Loucy (cell line): ENCODE data around the gene IL1RAPL2.

Experiments
- H2AFZ ChIP-seq: fragments of 200-600 bp; sonication (generic); 2 replicates; pipeline ENCODE4 v1.6.0; 2016; ENCODE audit warnings: antibody characterized with exemption, mild to moderate bottlenecking, low read length, moderate library complexity
- H3F3A ChIP-seq: fragments of 200-600 bp; 2 replicates; pipeline ENCODE4 v1.6.0; 2016; ENCODE audit warnings: antibody characterized with exemption, low read depth, mild to moderate bottlenecking
- H3K27me3 ChIP-seq: fragments of 200-600 bp; sonication (generic); 2 replicates; pipeline ENCODE4 v1.6.1; 2014; ENCODE audit warnings: low read length, mild to moderate bottlenecking; ENCODE audit not compliant: insufficient read depth, poor library complexity, severe bottlenecking
- H3K36me3 ChIP-seq: fragments of 200-600 bp; sonication (generic); 2 replicates; pipeline ENCODE4 v1.6.1; 2016; ENCODE audit warnings: low read length; ENCODE audit not compliant: insufficient read depth
- H3K4me1 ChIP-seq: fragments of 200-600 bp; sonication (generic); 2 replicates; pipeline ENCODE4 v1.5.1; 2014; ENCODE audit warnings: low read length, mild to moderate bottlenecking; ENCODE audit not compliant: insufficient read depth, poor library complexity, severe bottlenecking
- H3K4me2 ChIP-seq: fragments of 200-600 bp; sonication (generic); 2 replicates; pipeline ENCODE4 v1.6.0; 2014; ENCODE audit warnings: antibody characterized with exemption, low read length, low read depth, mild to moderate bottlenecking; ENCODE audit not compliant: poor library complexity, severe bottlenecking
- H3K4me3 ChIP-seq: fragments of 200-600 bp; sonication (generic); 2 replicates; pipeline ENCODE4 v1.5.1; 2014; ENCODE audit warnings: low read length, mild to moderate bottlenecking, mixed read lengths; ENCODE audit not compliant: poor library complexity, severe bottlenecking
- H3K79me2 ChIP-seq: fragments of 200-600 bp; sonication (generic); 2 replicates; pipeline ENCODE4 v1.6.1; 2014; ENCODE audit warnings: low read length; ENCODE audit not compliant: insufficient read depth
- H3K9ac ChIP-seq: fragments of 200-600 bp; sonication (generic); 2 replicates; pipeline ENCODE4 v1.6.0; 2014; ENCODE audit warnings: mild to moderate bottlenecking, low read depth, low read length, moderate library complexity; ENCODE audit not compliant: poor library complexity, severe bottlenecking
- H3K9me2 ChIP-seq: fragments of 200-600 bp; sonication (generic); replicated peaks from 2 replicates; pipeline ENCODE4 v1.6.1; 2016; ENCODE audit warnings: low read depth, low read length, mixed read lengths
- H3K9me3 ChIP-seq: fragments of 200-600 bp; sonication (generic); 2 replicates; pipeline ENCODE4 v1.6.1; 2014; ENCODE audit warnings: mild to moderate bottlenecking, antibody characterized with exemption, low read length, low read depth; ENCODE audit not compliant: insufficient read depth
- H4K20me1 ChIP-seq: fragments of 200-600 bp; sonication (generic); 2 replicates; pipeline ENCODE4 v1.6.0; 2014; ENCODE audit warnings: antibody characterized with exemption, low read length, mild to moderate bottlenecking; ENCODE audit not compliant: insufficient read depth, poor library complexity, severe bottlenecking
- CTCF ChIP-seq: fragments of 200-600 bp; sonication (generic); conservative IDR thresholded peaks from 2 replicates; pipeline ENCODE4 v1.5.1; 2014; ENCODE audit warnings: mild to moderate bottlenecking, antibody characterized with exemption, low read length
- EZH2phosphoT487 ChIP-seq: fragments of 200-600 bp; IDR thresholded peaks from 2 replicates; pipeline ENCODE4 v1.6.1; 2018; ENCODE audit warnings: antibody characterized with exemption, mild to moderate bottlenecking, moderate library complexity, borderline replicate concordance

Gene IL1RAPL2

DNA sequence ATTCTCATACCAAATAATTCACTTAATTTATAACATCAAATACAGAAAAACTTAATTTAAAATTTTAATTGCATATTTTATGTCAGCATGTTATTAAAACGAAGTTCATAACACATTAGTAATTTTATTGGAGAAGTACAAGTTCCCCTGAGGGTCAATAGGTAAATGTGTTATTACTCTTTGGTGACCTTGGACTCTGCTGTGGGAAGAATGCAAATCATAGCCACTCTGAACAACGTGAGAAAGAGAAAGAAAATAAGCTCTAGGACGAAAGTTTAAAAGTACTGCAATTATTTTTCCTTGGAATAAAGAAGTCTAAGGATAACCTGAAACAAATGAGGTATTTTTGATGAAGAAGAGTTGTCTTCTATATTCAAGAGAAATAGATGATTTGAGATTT is 115.2 kb downstream of the IL1RAPL2 start:
- Histone ChIP-seq H3F3A (no peaks in the 10 kb centered on the region), H4K20me1 (no peaks in the 10 kb centered on the region), H3K4me1 (no peaks in the 10 kb centered on the region), H3K4me2 (no peak overlapping the region), H3K9me3 (no peaks in the 10 kb centered on the region), H3K79me2 (no peaks in the 10 kb centered on the region), H3K27me3 (no peaks in the 10 kb centered on the region), H3K9ac (no peak overlapping the region), H3K9me2 (no peaks in the 10 kb centered on the region), H3K36me3 (no peaks in the 10 kb centered on the region), H2AFZ (no peak overlapping the region), H3K4me3 (no peak overlapping the region)
- no peak for TF ChIP-seq EZH2phosphoT487
- TF ChIP-seq CTCF: no peak

- no peak overlapping the region for H2AFZ ChIP-seq
- no peak overlapping the region for H3K4me2 ChIP-seq
- no peak for TF ChIP-seq EZH2phosphoT487
- no peak for TF ChIP-seq CTCF
- H3K9me2 ChIP-seq: no peaks in the 10 kb centered on the region
- no peaks in the 10 kb centered on the region for H3K27me3 ChIP-seq
- no peaks in the 10 kb centered on the region for H3K9me3 ChIP-seq
- no peak overlapping the region for H3K9ac ChIP-seq
- H3K4me3 ChIP-seq: no peak overlapping the region
- H3K4me1 ChIP-seq: no peaks in the 10 kb centered on the region
- H3K36me3 ChIP-seq: no peaks in the 10 kb centered on the region
- H3F3A ChIP-seq: no peaks in the 10 kb centered on the region
- H3K79me2 ChIP-seq: no peaks in the 10 kb centered on the region
- H4K20me1 ChIP-seq: no peaks in the 10 kb centered on the region
Observed at GRCh38 chrX:104684077-104684476, 118.1 kb downstream of the IL1RAPL2 start.

- no peak overlapping the region for H3K9ac ChIP-seq
- no peaks in the 10 kb centered on the region for H4K20me1 ChIP-seq
- no peak overlapping the region for H3K4me2 ChIP-seq
- H3K4me1 ChIP-seq: no peaks in the 10 kb centered on the region
- H3F3A ChIP-seq: no peaks in the 10 kb centered on the region
- H3K9me2 ChIP-seq: no peaks in the 10 kb centered on the region
- no peaks in the 10 kb centered on the region for H3K9me3 ChIP-seq
- no peaks in the 10 kb centered on the region for H3K27me3 ChIP-seq
- H3K36me3 ChIP-seq: no peaks in the 10 kb centered on the region
- no peak for TF ChIP-seq EZH2phosphoT487
- TF ChIP-seq CTCF: no peak
- H3K4me3 ChIP-seq: no peak overlapping the region
- H3K79me2 ChIP-seq: no peaks in the 10 kb centered on the region
- H2AFZ ChIP-seq: no peak overlapping the region
Observed at GRCh38 chrX:104695593-104695992, 129.6 kb downstream of the IL1RAPL2 start.
